Measurements from ENCODE around the gene SYT1.

The SYT1 gene

DNA sequence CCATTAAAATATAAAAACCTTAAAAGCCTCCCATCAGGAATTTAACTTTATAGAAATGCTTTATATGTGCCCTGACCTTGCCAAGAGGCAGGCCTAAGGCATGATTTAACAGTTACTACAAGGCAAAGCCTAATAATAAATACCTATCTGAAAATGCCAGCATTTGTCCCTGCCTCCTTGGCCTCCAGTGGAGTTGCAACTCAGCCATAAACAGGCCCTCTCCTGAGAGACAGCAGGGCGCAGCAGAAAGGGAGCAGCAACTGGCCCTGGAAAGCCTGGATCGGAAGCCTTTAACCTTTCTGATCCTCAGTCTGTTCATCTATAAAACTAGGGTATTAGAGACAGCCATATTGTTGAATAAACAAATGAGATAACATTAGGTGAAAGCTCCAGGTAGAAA is 501.8 kb downstream of the SYT1 start:
- no peak for DNase-seq

DNA sequence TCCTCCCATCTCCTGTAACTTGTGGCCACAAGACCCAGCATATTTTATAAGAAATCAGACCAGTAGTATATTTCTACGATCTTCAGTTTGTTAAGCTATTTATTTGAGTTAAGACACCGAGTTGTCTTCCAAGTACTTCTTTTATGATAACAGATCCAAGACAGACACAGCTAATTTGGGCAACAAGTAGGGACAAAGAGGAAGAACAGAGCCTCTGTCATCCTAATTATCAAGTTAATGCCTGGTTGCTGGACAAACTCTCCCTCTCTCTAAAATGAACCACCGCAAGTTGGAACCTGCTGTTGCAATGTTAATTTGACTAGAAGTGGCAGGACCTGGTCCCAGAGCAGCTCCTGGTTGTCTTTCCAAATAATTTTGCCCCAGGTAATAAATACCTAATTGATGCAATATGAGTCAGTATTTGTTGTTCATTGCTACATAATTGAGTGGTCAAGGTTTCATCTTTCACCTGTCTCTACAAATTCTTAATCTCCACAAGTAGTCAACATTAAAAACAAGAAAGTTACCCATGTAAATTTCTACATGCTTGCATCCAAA is 502.5 kb downstream of the SYT1 start:
- DNase-seq: no peak

DNA sequence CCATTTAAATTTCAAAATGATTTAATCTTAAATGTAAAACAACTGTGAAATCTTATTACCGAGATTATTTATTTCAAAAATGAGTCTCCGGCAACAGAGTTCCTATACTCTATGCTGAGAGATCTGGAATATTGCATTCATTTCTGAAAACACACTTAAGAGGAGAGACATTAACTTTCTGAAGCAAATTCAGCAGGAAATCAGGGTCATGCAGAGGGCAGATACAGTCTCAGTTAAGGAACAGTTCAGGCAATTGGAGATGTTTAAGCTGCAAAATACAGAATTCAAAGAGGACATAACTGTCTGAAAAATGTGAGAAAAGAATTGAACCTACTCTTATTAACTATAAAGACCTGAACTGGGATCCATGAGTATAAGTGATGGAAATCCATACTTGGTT is 505.4 kb downstream of the SYT1 start:
- no peak for DNase-seq

DNA sequence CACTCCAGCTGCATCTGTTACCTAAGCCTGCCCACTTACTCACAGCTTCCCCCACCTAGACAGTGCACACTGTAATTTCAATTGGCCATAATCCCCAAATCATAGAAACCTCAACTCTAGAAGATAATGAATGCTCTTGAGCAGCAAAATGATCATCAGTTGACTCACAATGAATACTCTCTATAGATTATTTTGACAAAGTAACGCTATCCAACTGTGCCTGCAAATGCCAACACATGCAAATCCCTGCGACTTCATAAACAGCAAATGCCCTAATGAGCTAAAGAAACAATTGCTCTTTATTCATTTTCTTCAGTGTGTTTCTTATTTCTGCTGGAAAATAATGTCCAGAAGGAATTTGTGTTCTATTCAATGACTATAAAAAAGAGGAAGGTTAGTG is 506.7 kb downstream of the SYT1 start:
- no peak for DNase-seq

DNA sequence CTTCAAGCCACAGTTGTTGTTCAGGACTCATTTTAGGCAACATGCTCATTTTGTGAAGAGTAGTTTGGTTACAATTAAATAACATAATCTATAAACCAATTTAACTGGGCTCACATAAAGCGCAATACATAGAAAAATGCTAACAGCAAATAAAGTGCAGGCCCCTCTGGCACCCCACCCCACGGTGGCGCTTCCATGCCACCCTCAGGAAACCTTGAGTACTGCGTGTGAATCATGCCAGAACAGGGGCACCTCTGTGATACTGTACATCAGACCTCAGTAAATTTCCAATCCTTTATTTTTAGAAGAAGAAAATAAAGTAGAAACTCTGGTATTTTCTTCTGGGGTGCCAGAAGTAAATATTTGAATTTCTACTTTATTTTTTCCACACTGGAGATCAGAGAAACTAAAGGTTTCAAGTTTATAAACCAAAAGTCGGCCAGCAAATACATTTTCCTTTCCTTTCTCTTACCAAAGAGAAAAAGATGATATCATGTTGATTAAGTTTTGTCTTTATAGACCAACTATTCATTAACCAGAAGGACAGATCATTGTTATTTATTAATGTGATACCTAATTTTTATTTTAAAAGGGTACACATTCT is 509.4 kb downstream of the SYT1 start:
- DNase-seq: no peak

DNA sequence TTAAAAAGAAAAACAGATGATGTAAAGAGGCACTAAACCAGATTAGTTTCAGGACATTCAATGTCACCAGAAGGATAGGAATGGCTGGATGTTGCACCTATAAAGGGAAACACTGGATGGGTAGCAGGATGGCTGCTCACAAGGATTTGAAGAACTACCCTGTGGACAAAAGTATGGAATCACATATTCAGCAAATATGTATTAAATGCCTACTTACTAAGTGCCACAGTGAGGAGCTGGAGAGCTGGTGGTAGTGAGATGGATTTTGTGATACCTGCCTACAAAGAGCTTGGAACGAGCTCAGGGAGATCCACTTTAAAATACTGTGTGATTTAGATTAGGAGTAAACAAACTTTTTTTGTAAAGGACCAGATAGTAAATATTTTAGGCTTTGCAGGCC is 510.0 kb downstream of the SYT1 start:
- no peak for DNase-seq

DNA sequence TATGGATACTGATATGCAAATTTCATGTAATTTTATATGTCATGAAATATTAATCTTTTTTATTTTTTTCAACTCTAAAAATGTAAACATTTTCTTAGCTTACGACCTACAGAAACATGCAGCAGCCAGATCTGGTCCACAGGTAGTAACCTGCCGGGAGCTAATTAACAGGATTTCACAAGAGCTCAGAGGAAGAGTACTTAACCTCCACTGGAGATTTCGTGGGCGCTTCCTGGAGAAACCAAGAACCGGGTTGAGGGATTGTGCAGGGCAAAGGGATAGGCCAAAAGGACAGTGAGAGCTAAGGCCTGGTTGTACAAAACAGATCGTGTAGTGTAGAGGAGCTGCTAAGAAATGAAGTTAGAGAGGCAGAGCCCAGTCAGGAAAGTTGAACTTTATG is 510.5 kb downstream of the SYT1 start:
- no peak for DNase-seq

DNA sequence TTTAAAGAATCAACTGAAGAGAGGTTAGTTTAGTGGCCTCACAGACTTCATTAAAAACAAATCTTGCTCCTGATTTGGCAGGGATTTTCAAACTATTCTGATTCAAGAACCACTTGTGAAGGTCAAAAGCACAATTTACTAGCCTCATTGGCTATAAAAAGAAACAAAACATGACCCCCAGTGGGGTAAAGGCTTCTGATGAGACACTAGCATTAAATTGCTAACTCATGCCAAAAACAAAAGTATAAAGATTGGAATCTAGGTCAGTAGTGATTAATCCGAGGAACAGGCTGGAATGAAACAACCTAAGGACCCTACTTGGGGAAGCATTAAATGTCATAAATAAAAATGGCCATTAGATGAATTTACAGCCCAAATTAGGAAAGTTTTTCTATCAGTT is 513.9 kb downstream of the SYT1 start:
- DNase-seq: no peak

DNA sequence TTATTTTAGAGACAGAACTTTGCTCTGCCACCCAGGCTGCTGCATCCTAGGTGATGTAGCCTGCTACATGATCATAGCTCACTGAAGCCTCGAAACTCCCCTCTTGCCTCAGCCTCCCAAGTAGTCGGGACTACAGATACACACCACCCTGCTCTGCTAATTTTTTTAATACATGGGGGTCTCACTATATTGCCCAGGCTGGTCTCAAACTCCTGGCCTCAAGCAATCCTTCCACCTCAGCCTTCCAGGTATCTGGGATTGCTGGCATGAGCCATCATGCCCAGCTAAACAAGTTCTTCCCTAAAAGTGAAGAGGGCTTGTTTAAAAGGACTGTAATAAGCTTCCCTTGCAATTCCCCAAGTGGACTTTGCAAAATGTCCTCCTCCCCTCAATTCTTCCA is 515.8 kb downstream of the SYT1 start:
- DNase-seq: no peak

DNA sequence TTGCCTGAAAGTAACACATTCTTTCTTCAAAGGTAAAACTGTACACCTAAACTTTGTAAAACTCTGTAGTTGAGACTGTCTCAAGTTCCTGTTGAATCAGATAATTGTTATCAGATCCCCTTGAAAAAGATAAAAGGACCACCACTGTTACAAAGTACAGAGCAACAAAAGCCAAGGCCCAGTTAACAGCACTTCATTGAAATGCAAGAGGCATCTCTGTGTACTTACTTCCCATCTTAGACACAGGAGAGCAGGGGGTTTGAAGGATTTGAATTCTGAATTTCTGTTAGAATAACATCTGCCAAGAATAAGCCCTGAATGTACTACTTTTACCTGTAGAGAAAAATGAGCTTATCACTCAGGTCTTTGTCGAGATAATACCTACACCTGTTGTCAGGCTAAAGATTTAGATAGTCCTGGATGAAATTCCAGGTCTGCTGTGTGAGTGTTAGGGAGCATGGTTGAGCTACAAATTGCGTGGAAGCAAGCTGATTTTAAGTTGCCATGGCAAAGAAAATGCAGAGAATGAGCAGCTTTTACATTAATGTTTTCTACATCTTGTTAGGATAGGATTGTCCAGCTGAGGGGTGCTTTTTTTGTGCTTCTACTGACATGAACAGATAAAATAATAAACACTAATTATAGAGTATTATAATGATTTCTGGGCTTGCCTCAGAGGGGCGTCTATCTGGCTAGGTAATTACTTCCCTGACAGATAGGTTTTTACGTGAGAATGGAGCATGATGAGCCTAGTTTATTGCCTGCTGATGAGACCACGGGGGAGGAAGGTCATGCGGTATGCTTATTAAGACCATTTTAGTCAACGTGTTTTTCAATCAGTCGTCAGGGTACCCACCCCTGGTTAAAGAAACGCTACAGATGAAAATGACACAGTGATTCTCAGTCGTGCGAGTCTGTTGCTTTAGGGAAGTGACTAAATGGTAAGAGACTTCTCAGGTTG is 517.0 kb downstream of the SYT1 start:
- no peak for DNase-seq

DNA sequence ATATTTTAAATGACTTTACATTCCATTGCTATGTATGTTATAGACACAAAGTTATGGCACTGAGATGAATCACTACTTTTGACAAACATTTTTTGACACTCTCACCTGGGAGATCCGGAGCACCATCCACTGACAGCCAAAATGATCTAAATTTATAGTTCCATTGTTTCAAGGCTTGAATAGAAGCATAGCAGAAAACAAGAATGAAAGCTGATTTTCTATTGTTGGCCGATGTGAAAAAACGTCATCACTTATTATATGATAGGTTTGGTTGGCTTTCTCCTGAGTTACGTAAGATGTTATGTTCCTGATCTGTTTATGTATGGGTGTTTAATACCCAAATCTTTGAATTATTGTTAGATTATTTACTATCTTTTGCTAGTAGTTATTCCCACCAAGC is 520.0 kb downstream of the SYT1 start:
- no peak for DNase-seq

DNA sequence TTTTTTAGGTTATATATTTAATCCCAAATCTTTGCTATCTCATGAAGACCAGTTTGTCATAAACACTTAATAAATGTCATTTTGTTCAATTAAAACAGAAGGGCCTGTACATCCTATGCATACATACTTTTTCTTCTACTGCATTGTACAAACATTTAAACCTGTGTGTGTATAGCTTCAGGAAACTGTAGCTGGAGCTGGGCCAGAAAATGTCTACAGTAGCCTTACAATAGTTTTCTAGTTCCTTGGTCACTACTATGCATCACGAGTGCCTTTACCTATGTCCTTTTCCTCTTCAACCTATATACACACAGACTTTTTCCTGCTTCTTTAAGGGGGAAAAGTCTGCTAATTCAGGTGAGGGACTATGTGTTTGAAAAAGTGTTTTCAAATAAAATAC is 523.4 kb downstream of the SYT1 start:
- DNase-seq: no peak

DNA sequence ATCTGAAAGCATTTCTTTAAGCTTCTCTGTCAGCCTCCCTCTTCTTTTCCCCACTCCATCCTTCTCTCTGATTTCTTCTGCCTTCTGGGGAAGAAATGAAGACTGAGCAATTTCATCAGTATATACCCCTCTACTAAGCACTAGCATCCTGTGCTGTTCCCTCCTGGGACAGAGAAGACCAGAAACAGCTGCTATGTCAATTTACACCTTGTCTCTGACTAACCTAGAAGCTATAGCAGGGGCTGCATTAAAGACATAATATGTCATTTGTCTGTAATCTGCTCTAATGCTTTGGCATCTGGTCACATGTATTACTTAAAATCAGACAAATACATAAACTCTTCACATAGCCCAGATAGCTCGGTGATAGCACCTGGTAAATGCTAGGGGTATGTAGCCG is 529.3 kb downstream of the SYT1 start:
- no peak for DNase-seq

DNA sequence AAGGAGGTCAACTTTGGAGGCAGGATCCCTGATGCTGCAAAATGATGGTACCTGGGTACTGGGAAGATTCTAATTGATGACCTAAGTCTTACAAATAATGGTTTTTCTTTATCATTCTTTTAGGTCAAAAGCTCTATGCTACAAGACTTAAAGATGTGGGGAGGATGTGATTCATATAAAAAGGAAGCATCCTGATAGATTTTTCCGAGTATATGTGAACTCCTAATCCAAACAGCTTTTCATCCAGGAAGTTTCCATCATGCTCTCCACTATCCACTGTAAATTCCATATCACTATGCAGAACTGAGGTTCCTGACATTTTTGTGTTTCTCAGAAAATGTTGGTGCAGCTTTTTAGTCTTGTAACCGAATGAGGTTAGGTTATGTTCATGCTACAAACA is 533.0 kb downstream of the SYT1 start:
- no peak for DNase-seq

DNA sequence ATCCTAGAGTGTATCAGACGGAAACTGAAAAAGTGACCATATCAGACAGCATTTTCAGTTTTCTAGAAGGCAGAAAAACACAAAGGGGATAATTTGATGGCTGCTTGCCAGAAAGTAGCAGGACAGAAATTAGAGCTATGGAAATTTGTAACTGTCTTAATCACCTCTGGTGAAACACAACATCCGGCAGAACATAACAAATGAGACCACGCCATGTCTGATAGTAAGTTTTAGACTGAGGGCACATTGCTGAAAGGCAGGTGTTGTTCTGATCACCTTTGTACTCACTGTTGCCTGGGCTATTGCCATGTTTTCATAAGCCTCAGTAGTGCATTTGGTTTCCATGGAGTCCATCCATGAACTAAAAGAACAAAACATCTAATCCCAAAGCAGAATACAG is 535.9 kb downstream of the SYT1 start:
- no peak for DNase-seq

DNA sequence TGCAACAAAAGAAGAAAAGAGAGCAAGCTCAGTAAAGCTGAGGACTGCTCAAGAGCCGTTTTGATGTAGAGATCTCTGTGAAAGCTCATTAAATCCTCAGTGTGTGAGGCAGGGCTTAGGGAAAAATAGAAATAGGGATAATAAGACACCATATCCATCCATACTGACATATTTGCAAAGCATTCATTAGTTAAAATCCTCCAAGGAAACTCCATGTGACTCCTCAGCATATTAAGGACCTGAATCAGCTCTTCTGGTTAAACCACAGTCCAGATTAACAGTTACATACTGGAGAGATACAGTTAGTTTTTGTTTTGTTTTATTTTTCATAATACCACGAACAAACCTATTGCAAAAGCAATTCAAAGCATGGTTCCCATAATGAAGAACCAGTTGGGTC is 538.0 kb downstream of the SYT1 start:
- DNase-seq: no peak

DNA sequence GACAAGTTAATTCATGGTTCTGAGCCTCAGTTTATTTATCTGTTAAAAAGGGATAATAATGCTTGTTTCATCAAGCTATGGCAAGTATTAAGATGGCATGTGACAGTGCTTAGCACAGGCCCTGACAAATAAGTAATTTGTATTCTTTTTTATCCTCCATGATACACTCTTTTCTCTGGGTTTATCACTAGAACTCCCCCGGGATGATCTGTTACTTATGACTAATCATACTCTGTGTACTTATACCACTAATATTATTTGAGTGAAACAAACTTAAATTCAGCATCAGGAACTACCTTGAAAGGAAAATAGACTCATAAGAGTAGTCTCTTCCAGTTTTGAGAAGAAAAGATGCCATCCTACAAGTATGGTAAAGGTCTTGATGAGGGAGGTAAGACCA is 542.4 kb downstream of the SYT1 start:
- DNase-seq: no peak

DNA sequence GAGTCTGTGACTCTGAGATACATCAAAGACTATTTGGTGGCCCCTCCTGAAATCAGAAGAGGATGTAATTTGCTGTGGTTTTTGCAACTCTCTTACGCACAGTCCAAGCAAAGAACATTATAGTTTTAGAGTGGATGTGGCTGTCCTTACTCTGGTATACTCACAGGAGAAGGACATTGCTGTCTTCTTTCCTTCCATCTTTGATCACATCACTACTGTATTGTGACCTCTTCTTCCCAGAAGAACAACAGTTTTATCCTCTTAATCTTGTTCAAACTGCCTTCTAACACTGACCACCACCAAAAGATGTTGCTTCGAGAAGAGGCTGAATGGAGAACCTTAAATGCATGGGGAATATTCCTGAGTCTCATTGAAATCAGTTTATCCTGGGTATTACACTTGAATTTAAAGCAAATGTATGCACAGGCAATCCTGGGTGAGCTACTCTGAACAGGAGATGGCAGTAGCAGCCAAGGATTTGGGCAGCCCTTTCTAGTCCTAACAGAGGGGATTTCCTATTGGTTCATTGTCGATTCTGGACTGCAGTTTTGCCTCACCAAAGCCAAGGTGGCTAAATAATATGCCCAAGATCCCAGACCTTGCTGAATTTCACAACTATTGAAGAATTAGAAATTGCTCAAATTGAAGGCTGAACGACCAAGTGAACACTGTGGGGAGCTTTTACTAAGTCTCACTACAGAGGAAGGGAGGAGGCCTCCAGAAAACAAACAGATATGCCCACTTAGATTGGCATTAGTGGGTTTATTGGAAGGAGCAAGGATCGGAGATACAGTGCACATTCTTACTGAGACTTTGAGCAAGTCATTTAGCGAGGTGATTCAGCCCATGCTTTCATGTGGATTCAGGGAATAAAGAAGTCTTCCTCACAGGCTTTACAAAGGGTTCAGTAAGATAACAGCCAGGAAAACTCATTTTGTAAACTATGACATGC is 543.4 kb downstream of the SYT1 start:
- DNase-seq: no peak

DNA sequence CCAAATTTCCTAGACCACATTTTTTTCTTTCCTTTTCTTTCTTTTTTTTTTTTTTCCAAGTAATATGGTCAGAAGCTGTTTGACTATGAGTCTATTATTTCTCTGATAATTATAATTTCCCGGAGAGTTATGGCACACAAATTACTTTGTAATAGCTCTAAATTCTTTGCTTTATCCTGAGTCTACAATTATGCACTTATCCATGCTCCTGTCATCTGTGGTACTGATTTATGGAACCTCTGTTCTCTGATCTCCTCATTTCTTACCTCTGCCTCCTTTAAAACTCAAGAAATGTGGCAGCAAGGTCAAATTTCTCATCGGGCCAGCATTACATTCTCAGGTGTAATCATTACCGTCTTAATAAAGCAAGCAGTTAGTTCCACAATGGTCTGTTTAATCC is 544.1 kb downstream of the SYT1 start:
- DNase-seq: no peak

DNA sequence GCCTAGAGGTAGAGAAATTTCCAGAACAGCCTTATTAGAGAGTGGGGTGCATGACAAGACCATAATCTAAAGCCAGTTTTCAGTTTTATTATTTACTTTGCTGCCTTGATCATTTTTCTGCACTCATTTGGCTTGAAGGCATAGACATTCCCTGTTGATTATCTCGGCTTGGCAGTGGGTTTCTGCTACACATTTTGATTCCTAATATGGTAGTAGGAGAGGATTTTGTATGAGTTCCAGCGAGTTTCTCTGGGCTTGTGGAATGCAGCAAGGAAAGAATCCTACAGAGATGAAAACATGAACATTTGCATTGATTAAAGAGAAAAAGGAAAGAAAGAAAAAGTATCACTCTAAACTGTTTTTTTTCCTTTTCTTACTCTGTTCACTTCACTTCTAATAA is 545.0 kb downstream of the SYT1 start:
- DNase-seq: no peak

DNA sequence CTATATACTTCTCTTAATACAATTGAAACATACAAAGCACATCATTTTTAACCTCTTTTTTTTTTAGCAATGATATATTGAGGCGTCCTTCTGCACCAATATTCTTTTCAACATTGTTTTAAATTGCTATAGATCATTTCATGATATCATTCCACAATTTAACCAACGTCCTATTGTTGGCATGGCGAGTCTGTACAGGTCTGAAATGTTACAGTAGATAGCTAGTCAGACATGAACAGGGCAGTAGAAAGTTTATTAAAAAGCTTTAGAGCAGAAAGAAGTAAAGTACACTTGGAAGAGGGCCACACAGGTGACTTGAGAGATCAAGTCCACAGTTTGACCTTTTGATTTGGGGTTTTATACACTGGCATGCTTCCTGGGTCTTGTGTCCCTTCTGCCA is 547.2 kb downstream of the SYT1 start:
- DNase-seq: no peak

DNA sequence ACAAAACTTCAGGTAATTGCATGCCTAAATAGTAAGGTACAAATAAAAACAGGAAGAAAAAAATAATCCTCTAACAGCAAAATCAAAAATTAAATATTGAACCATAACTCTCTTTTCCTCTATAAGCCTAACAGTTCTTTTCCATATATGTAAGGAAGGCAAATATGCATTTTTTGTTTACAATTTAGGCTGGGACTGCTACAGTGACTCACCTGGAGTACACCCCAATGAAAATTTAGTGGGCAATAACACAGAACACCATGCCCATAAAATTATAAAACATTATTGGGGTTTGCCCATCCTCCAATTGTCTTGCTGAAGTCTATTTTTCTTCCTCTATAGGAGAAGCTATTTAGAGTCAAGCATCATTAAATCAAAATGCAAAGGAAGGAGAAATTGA is 549.2 kb downstream of the SYT1 start:
- no peak for DNase-seq

DNA sequence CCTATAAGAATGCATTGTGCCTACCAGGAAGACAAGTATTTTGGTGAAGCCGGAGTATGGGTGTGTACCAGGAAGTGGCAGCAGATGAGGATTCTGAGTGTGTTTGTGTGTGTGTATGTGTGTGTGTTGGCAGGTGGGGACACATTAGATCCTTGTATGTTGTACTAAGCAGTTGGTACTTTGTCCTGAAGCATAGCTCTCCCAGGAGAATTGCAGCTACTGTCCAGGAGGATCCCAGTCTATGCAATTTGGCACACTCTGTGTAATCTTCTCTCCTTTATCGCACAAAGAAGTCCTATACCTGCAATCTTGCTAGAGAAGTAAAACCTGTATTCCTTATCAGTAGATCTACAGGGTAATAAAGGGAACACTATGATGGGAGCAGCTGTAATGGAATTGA is 549.7 kb downstream of the SYT1 start:
- DNase-seq: no peak

Data from stimulated activated CD4-positive, alpha-beta T cell treated with anti-CD3 and anti-CD28 coated beads, Interleukin-4, amount 100 ng/mL, for 1 hour (primary cell).